GM23248 (cell line): Measurements from ENCODE around the gene ZNF787. TPM values are rescaled to one million over a fixed set of nuclear protein-coding genes. Genes with fewer than 3 reads are reported as not detected.

Source experiments
- DNase-seq: peaks from one replicate; pipeline ENCODE4 v3.0.0-alpha.2; 2015
- H2AFZ ChIP-seq: fragments of 200-600 bp; sonication (generic); 2 replicates; pipeline ENCODE4 v1.6.1; 2016; ENCODE audit warnings: antibody characterized with exemption
- H3F3A ChIP-seq: fragments of 200-600 bp; sonication (generic); 2 replicates; pipeline ENCODE4 v1.6.1; 2016; ENCODE audit warnings: mild to moderate bottlenecking, antibody characterized with exemption, mixed run types; ENCODE audit not compliant: insufficient read depth
- H3K27ac ChIP-seq: fragments of 200-600 bp; sonication (generic); 2 replicates; pipeline ENCODE4 v1.5.1; 2016; ENCODE audit warnings: mild to moderate bottlenecking
- H3K27me3 ChIP-seq: fragments of 200-600 bp; sonication (generic); replicated peaks from 2 replicates; pipeline ENCODE4 v1.6.1; 2016; ENCODE audit warnings: mild to moderate bottlenecking; ENCODE audit not compliant: insufficient read depth
- H3K36me3 ChIP-seq: fragments of 200-600 bp; sonication (generic); 2 replicates; pipeline ENCODE4 v1.6.1; 2016; ENCODE audit warnings: low read depth, mild to moderate bottlenecking
- H3K4me1 ChIP-seq: fragments of 200-600 bp; sonication (generic); 2 replicates; pipeline ENCODE4 v1.6.1; 2016; ENCODE audit warnings: mild to moderate bottlenecking; ENCODE audit not compliant: insufficient read depth
- H3K4me2 ChIP-seq: fragments of 200-600 bp; sonication (generic); one replicate; pipeline ENCODE4 v1.6.1; 2016; ENCODE audit warnings: mild to moderate bottlenecking; ENCODE audit not compliant: unreplicated experiment
- H3K4me3 ChIP-seq: fragments of 200-600 bp; sonication (generic); 2 replicates; pipeline ENCODE4 v1.5.1; 2016; ENCODE audit warnings: mild to moderate bottlenecking
- H3K79me2 ChIP-seq: fragments of 200-600 bp; sonication (generic); 2 replicates; pipeline ENCODE4 v1.6.1; 2016; ENCODE audit warnings: mild to moderate bottlenecking; ENCODE audit not compliant: insufficient read depth
- H3K9ac ChIP-seq: fragments of 200-600 bp; sonication (generic); 2 replicates; pipeline ENCODE4 v1.6.1; 2016; ENCODE audit warnings: mild to moderate bottlenecking
- H3K9me2 ChIP-seq: fragments of 200-600 bp; sonication (generic); 2 replicates; pipeline ENCODE4 v1.6.1; 2016; ENCODE audit warnings: mixed run types, mild to moderate bottlenecking, moderate library complexity; ENCODE audit not compliant: insufficient read depth
- H3K9me3 ChIP-seq: fragments of 200-600 bp; sonication (generic); one replicate; pipeline ENCODE4 v1.6.1; 2017; ENCODE audit warnings: low read depth
- H4K20me1 ChIP-seq: fragments of 200-600 bp; sonication (generic); 2 replicates; pipeline ENCODE4 v1.6.0; 2016; ENCODE audit not compliant: insufficient read depth
- EZH2 ChIP-seq: fragments of 200-600 bp; sonication (generic); IDR thresholded peaks from 2 replicates; pipeline ENCODE4 v1.6.1; 2018; ENCODE audit warnings: antibody characterized with exemption, mild to moderate bottlenecking; ENCODE audit not compliant: insufficient read depth, poor library complexity, severe bottlenecking
- EZH2phosphoT487 ChIP-seq: fragments of 200-600 bp; sonication (generic); IDR thresholded peaks from 2 replicates; pipeline ENCODE4 v1.6.1; 2018; ENCODE audit warnings: antibody characterized with exemption, moderate library complexity, mild to moderate bottlenecking, low read depth; ENCODE audit not compliant: insufficient read depth
- WGBS, 2 experiments: methylation state at CpG; one replicate each; pipeline ENCODE4 v1.1.6; 2015 to 2017; ENCODE audit warnings: low lambda C conversion rate in 2 of 2, low coverage in 1 of 2; ENCODE audit errors: missing lambda C conversion rate in 2 of 2; 5-methylcytosine and 5-hydroxymethylcytosine counted together
- in situ Hi-C: fragments of 300-500 bp; cut with MboI; formaldehyde crosslinking; loops from 2 replicates; pipeline ENCODE4 v1.15.0; 2020
- polyA plus RNA-seq: library from polyadenylated mRNA; unstranded; fragments of >200 nt; fragmentation: Nextera tagmentation; extraction: Ambion mirVana; gene quantifications from 2 replicates; pipeline ENCODE4 v1.2.1, GENCODE V29; 2016
- total RNA-seq: library from RNA; depleted of rRNA; stranded (reverse); fragments of >200 nt; shearing (Covaris generic); gene quantifications from 2 replicates; pipeline ENCODE4 v1.2.3, GENCODE V29; 2014

The ZNF787 gene
- total and polyA plus RNA-seq, 2 experiments from 2014 or later = 1.5 to 19.5 TPM

DNA sequence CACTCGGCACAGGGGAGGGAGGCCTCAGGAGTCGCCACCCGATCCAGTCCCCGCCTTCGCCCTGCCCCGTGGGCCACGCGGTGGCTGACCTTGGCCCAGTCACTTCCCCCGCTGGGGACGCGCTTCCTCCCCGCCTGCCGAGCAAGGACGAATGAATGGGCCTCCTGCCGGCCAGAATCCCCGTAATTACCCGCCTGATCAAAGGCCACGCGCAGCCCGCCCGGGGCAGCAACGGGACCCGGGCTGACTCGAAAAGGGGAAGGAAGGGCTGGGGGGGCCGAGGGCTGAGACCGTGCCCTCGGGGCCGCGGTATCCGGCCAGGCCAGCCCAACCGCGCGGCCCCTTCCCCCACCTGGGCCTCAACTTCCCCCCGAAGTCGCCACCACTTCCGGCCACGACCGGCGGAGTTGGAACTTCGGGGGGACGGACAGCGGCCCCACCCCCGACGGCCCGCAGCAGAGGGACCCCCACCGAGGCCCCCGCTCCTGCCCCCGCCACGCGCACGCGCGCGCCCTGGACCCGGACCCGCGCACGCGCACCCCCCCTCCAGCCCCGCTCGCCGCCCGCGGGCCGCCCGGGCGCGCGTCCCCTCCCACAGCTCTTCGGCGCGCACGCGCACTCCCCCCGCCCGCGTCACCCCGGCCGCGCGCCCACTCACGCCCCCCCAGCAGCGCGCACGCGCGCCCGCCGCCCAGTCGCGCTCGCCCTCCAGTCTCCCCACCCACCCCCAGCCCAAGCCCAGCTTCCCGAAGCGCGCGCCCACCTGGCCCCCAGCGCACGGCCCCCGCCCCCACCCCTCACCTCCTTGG lies 520 bp downstream of the ZNF787 start:
- H3K27ac ChIP-seq = peak overlapping the region; percentile 83
- H3K4me1 ChIP-seq = peaks cover 12% of the 10 kb centered on the region
- H3K4me2 ChIP-seq = peak overlapping the region; percentile 87
- peak overlapping the region; percentile 80 for H3K4me3 ChIP-seq
- H3K9me3 ChIP-seq = no peaks in the 10 kb centered on the region
- H3K27me3 ChIP-seq = no peaks in the 10 kb centered on the region
- peaks cover 49% of the 10 kb centered on the region for H3K79me2 ChIP-seq
- no peaks in the 10 kb centered on the region for H3K9me2 ChIP-seq
- TF ChIP-seq EZH2 = no peak
- no peak for TF ChIP-seq EZH2phosphoT487
- WGBS, 2 experiments = 0 to 2% methylated on average over 24 to 90 of the region's 99 CpGs
- peaks cover 8% of the 10 kb centered on the region; the same call in 1 of the 2 replicates for H3F3A ChIP-seq
- H3K9ac ChIP-seq = peak overlapping the region; percentile 90
- no peaks in the 10 kb centered on the region for H3K36me3 ChIP-seq
- H2AFZ ChIP-seq = no peak overlapping the region
- DNase-seq = peak; percentile 89
- H4K20me1 ChIP-seq = no peaks in the 10 kb centered on the region
- in situ Hi-C loops = no loop called here

DNA sequence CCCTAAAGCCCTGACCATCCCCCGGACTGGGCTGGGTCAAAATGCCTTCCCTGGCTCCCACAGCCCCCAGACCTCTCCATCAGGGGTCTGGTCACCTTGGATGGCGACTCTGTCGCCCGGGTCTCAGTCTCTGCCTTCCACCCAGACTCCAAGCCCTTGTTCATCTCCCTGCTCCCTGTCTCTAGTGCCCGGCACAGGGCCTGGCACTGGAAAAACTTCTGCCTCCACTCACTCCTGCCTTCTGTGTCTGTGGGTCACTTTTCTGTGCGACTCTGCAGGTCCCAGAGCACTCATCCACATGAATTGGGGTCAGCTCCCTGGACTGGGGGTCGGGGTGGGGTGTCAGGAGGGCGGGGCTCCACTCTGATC lies 1.1 kb downstream of the ZNF787 start:
- Histone ChIP-seq H3K27me3 (no peaks in the 10 kb centered on the region), H3K9ac (peak overlapping the region; percentile 90), H3F3A (peaks cover 8% of the 10 kb centered on the region; the same call in 1 of the 2 replicates), H3K9me3 (no peaks in the 10 kb centered on the region), H3K4me3 (peak overlapping the region; percentile 80), H4K20me1 (no peaks in the 10 kb centered on the region), H3K9me2 (no peaks in the 10 kb centered on the region), H2AFZ (no peak overlapping the region), H3K36me3 (no peaks in the 10 kb centered on the region), H3K79me2 (peaks cover 55% of the 10 kb centered on the region), H3K4me2 (peak overlapping the region; percentile 87), H3K27ac (peak overlapping the region; percentile 83), H3K4me1 (peaks cover 12% of the 10 kb centered on the region)
- TF ChIP-seq EZH2 (no peak), EZH2phosphoT487 (no peak)
- in situ Hi-C loops = no loop called here
- no peak for DNase-seq
- WGBS, 2 experiments = 11 to 19% methylated on average over 6 to 8 of the region's 8 CpGs

DNA sequence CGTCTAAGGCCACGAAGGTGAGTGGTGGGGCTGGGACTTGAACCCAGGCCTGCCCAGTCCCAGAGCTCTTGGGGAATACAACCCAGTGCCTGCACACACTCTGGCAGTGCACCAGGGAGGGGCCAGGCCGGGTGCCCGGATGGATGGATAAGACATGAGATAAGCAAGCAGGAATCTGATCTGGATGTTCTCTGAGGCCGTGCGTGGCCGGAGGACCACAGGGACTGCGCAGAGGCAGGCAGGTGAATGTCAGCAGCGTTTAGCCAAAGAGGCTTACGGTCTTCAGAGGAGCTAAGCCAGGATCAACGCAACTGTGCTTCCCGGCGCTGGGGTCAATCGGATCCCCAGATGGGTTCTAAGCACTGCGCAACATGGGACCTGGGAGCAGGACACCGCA lies 1.5 kb downstream of the ZNF787 start:
- Histone ChIP-seq H3K27me3 (no peaks in the 10 kb centered on the region), H3K9me3 (no peaks in the 10 kb centered on the region), H3F3A (peaks cover 8% of the 10 kb centered on the region; the same call in 1 of the 2 replicates), H3K4me3 (peak overlapping the region; percentile 80), H3K4me2 (peak overlapping the region; percentile 87), H3K27ac (peak overlapping the region; percentile 83), H3K79me2 (peaks cover 59% of the 10 kb centered on the region), H4K20me1 (no peaks in the 10 kb centered on the region), H3K4me1 (peaks cover 12% of the 10 kb centered on the region), H3K9me2 (no peaks in the 10 kb centered on the region), H3K36me3 (no peaks in the 10 kb centered on the region), H2AFZ (no peak overlapping the region), H3K9ac (peak overlapping the region; percentile 90)
- no peak for TF ChIP-seq EZH2
- no peak for TF ChIP-seq EZH2phosphoT487
- 45 to 50% methylated on average over 15 to 16 of the region's 16 CpGs for WGBS, 2 experiments
- in situ Hi-C loops = no loop called here
- peak; percentile 71 for DNase-seq

DNA sequence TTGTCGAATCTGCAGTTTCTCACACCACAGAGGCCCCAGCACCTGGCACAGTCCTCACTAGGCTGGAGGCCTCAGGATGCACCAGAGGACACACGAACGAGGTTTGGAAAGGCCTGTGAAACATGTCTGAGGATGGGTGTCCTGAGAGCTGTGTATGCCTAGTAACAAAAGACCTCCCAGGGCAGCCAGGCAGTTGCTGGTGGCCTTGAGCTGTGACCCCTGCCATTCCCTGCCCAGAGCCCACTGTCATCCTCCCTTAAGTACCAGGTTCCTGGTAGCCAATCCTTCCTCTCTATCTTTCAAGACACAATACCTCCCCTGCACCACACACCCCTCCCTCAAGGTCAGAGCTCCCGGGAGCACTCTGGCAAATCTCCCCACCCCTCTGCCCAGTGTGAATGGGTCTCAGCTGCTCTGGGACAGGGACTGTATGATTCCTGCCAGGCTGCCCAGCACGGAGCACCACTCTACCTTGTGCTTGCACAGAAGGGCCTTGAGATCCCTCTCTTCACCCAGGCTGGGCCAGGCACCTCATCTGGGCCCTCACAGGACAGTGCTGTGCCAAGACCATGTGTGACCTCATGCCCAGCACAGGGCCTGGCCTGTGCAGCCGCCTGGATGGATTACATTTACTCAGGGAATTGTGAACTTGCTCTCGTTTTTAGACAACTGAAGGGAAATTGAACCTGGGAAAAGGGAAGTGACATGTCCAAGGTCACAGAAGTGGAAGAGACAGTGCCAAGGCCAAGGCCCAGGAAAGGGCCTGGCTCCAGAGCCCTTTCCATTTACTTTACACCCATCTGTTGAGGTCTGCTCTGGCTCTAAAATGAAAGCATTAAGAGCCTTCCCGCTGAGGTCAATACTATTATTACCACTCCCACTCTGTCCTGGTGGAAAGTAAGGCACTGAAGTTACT lies 2.2 kb downstream of the ZNF787 start:
- 24 to 35% methylated on average over 8 of the region's 8 CpGs for WGBS, 2 experiments

More for the DNA sequence above, 2.2 kb downstream of the ZNF787 start:
- no peaks in the 10 kb centered on the region for H3K9me2 ChIP-seq
- H3K79me2 ChIP-seq = peaks cover 66% of the 10 kb centered on the region
- peak overlapping the region; percentile 87 for H3K4me2 ChIP-seq
- no peak for TF ChIP-seq EZH2phosphoT487
- peaks cover 8% of the 10 kb centered on the region; the same call in 1 of the 2 replicates for H3F3A ChIP-seq
- H2AFZ ChIP-seq = no peak overlapping the region
- H3K9ac ChIP-seq = peak overlapping the region; percentile 90
- peak overlapping the region; percentile 83 for H3K27ac ChIP-seq
- peaks cover 12% of the 10 kb centered on the region for H3K4me1 ChIP-seq
- H3K4me3 ChIP-seq = peak overlapping the region; percentile 80
- H3K27me3 ChIP-seq = no peaks in the 10 kb centered on the region
- in situ Hi-C loops = no loop called here
- peak; percentile 39 for DNase-seq
- H3K36me3 ChIP-seq = no peaks in the 10 kb centered on the region
- H4K20me1 ChIP-seq = no peaks in the 10 kb centered on the region
- no peaks in the 10 kb centered on the region for H3K9me3 ChIP-seq
